Tibial artery (tissue), 4 donors: Measurements from ENCODE around the gene CCL1.

ENCODE experiments used
- DNase-seq, 2 donors: peaks; one replicate each; pipeline ENCODE4 v3.0.0-alpha.2; 2019
- H3K27ac ChIP-seq, 2 donors: fragments of 200-600 bp; sonication (generic) in 1 of 2; 1 replicate in 1 of 2; 2 replicates in 1 of 2; pipeline ENCODE4 v1.5.1; 2018 to 2019; ENCODE audit warnings: mild to moderate bottlenecking in 1 of 2
- H3K27me3 ChIP-seq, 2 donors: fragments of 200-600 bp; sonication (generic) in 1 of 2; one replicate each; pipeline versions ENCODE4 v1.5.1 to v1.6.0; 2016 to 2019
- H3K36me3 ChIP-seq, 3 donors: fragments of 200-600 bp; sonication (generic) in 2 of 3; one replicate each; pipeline ENCODE4 v1.5.1; 2016 to 2019; ENCODE audit warnings: mild to moderate bottlenecking in 2 of 3
- H3K4me1 ChIP-seq, 4 donors: fragments of 200-600 bp; sonication (generic) in 2 of 4; 1 replicate in 3 of 4; 2 replicates in 1 of 4; pipeline ENCODE4 v1.5.1; 2016 to 2019
- H3K4me3 ChIP-seq, 2 donors: fragments of 200-600 bp; sonication (generic) in 1 of 2; 1 replicate in 1 of 2; 2 replicates in 1 of 2; pipeline ENCODE4 v1.5.1; 2018 to 2019; ENCODE audit warnings: mild to moderate bottlenecking in 2 of 2
- H3K9me3 ChIP-seq, 3 donors: fragments of 200-600 bp; sonication (generic) in 1 of 3; one replicate each; pipeline ENCODE4 v1.5.1; 2016 to 2019
- intact Hi-C: fragments of 100-400 bp; cut with DNase I; formaldehyde crosslinking; loops from one replicate; pipeline ENCODE4 v1.15.0; 2023; ENCODE audit warnings: low total_unique reads
- TF ChIP-seq, protein P1 (sequence below), 2 experiments: fragments of 200-600 bp in 1 of 2; fragments of 450-650 bp in 1 of 2; IDR thresholded peaks; one replicate each; pipeline ENCODE4 v1.5.1; 2017 to 2019; ENCODE audit warnings: antibody characterized with exemption in 2 of 2, mild to moderate bottlenecking in 1 of 2, moderate library complexity in 1 of 2

CCL1 gene

DNA sequence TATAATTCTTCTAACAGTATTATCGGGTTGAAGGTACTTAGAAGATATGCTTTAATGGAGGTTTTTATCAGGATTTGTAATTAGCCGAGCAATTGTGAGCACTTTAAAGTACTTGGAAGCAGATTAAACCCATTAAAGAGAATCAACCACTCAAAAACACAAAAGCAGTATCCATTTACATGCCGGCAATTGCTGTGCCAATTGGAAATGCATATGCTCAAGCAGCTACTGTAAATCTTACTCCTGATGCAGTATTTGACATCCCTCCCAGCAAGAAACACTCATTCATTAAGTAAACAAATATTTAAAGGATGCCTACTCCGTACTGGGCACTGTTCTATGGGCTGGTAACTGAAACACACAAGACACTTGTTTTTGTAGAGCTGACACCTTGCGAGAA, 11.4 kb upstream of the CCL1 start:
- intact Hi-C loops: no loop called here

DNA sequence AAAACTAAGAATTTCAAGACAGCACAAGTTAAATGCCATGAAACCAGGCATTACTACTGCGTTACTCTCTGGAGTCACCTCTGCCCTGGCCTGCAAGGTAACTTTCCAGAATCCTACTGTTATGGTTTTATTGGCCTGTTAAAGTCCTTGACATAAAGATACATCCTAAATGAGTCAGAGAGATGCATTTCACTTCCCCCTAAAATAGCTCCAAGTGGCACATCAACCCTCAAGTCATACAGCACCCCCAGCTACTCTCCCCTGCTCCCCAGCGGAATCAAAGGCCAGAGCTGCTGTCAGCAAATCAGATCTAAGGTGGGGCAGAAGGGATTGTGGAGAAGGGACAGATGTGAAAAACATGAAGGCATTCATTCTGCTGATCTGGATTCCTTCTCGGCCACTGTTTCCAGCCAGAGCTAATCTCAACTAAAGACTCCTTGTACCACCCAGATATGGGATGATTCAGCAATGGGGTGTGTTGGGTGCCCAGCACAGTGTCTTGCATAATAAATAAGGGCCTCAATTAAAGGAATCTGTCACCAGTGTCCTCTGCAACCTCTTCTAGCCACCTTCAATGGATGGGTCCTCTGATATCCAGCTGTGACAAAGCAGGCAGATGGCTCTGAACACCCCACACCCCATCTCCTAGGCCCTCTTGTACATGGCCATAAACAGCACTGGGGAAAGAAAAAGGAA, 8.5 kb upstream of the CCL1 start:
- Histone ChIP-seq H3K27ac (no peak overlapping the region), H3K4me3 (no peak overlapping the region), H3K4me1 (no peaks in the 10 kb centered on the region), H3K9me3 (no peaks in the 10 kb centered on the region), H3K27me3 (no peaks in the 10 kb centered on the region), H3K36me3 (no peaks in the 10 kb centered on the region)
- intact Hi-C loops: no loop called here
- no peak for DNase-seq
- TF ChIP-seq, protein P1, sequence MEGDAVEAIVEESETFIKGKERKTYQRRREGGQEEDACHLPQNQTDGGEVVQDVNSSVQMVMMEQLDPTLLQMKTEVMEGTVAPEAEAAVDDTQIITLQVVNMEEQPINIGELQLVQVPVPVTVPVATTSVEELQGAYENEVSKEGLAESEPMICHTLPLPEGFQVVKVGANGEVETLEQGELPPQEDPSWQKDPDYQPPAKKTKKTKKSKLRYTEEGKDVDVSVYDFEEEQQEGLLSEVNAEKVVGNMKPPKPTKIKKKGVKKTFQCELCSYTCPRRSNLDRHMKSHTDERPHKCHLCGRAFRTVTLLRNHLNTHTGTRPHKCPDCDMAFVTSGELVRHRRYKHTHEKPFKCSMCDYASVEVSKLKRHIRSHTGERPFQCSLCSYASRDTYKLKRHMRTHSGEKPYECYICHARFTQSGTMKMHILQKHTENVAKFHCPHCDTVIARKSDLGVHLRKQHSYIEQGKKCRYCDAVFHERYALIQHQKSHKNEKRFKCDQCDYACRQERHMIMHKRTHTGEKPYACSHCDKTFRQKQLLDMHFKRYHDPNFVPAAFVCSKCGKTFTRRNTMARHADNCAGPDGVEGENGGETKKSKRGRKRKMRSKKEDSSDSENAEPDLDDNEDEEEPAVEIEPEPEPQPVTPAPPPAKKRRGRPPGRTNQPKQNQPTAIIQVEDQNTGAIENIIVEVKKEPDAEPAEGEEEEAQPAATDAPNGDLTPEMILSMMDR (IDR thresholded peaks at IDR 0.05): no peak

More for the DNA sequence above, 11.4 kb upstream of the CCL1 start:
- no peak for DNase-seq
- TF ChIP-seq, protein P1 (IDR thresholded peaks at IDR 0.05): no peak
- no peak overlapping the region for H3K4me3 ChIP-seq
- H3K27me3 ChIP-seq: no peaks in the 10 kb centered on the region
- H3K9me3 ChIP-seq: no peaks in the 10 kb centered on the region
- H3K4me1 ChIP-seq: no peaks in the 10 kb centered on the region
- no peak overlapping the region for H3K27ac ChIP-seq
- H3K36me3 ChIP-seq: no peaks in the 10 kb centered on the region

- Histone ChIP-seq H3K9me3 (no peaks in the 10 kb centered on the region), H3K4me1 (no peaks in the 10 kb centered on the region), H3K36me3 (no peaks in the 10 kb centered on the region), H3K27me3 (no peaks in the 10 kb centered on the region), H3K4me3 (no peak overlapping the region), H3K27ac (no peak overlapping the region)
- no peak for DNase-seq
- intact Hi-C loops: no loop called here
- TF ChIP-seq, protein P1 (IDR thresholded peaks at IDR 0.05): no peak
Observed at GRCh38 chr17:34370997-34371395, 8.0 kb upstream of the CCL1 start.

- DNase-seq: no peak
- intact Hi-C loops: no loop called here
- Histone ChIP-seq H3K9me3 (no peaks in the 10 kb centered on the region), H3K27me3 (no peaks in the 10 kb centered on the region), H3K27ac (no peak overlapping the region), H3K36me3 (no peaks in the 10 kb centered on the region), H3K4me1 (no peaks in the 10 kb centered on the region), H3K4me3 (no peak overlapping the region)
- TF ChIP-seq, protein P1 (IDR thresholded peaks at IDR 0.05): no peak
Observed at GRCh38 chr17:34370376-34370996, 7.5 kb upstream of the CCL1 start.

DNA sequence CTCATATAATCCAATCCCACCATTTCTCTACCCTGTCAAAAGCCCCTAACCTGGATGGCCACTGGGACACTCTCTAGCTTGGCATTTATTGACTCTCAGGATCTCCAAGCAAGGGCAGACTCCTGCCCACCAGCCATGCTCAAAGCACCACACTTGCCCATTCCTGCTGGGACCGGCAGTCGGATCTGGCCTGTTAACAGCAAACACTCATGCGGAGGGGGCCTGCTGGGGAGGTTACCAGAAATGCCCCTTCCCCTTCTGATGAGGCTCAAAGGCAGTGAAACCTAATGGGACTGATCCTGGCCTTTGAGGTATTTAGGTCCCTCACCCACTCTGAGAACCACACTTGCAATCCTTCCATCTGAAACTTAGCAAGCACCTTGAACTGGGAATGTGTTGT, 6.5 kb upstream of the CCL1 start:
- Histone ChIP-seq H3K27me3 (peaks cover 0 to 3% of the 10 kb centered on the region in 2 donors), H3K36me3 (no peaks in the 10 kb centered on the region), H3K4me3 (no peak overlapping the region), H3K4me1 (no peaks in the 10 kb centered on the region), H3K27ac (no peak overlapping the region), H3K9me3 (no peaks in the 10 kb centered on the region)
- TF ChIP-seq, protein P1 (IDR thresholded peaks at IDR 0.05): no peak
- DNase-seq: no peak
- intact Hi-C loops: no loop called here
